Measurements from ENCODE around the gene PITPNC1. TPM values are rescaled to one million over a fixed set of nuclear protein-coding genes. Genes with fewer than 3 reads are reported as not detected.
"Not testable (repeated sequence)": the region's sequence is repeated elsewhere in the genome, so short reads cannot be mapped to it uniquely, and the experiment has no call there.

PITPNC1 gene
- total RNA-seq, 1 donor from 2014 or later, result 13.0 TPM

DNA sequence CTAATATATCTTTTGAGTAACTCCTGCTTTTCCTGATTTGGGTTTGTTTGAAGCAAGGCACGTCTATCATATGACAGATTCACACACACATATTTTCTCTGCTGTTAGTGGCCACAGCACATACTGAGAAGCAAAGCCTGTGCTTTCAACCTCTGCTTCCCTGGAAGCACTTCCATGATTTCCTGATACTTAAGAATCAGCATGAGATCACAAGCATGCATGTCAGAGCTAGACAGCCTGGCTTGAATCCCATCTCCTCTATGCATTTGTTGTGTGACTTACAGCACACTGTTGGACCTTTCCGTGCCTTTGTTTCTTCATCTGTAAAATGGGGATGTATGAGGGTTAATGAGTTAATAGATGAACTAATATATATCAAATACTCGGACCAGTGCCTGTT lies 189.6 kb downstream of the PITPNC1 start:
- DNase-seq (ENCODE audit: extremely low read depth, low read depth, low spot score), result no peak

DNA sequence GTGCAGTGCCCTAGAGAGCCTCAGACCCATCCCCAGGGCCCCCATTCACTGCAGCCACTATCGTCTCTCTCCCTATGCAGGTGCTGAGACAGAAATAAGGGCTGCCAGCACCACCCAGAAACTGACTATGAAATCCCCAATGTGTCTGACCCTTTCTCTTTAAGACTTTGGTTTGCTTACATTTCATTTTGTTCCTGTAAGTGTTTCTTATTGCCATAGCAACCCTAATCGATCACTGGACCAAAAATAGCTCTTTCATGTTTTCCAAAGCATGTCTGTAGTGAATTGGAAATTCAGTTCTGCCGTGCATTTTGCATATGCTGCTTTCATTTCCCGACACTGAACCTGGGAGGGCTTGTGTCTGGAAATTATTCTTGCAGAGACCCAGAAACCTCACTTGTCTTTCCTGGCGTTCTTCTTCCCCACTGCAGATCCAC lies 192.0 kb downstream of the PITPNC1 start:
- DNase-seq (ENCODE audit: extremely low read depth, low read depth, low spot score), result no peak

DNA sequence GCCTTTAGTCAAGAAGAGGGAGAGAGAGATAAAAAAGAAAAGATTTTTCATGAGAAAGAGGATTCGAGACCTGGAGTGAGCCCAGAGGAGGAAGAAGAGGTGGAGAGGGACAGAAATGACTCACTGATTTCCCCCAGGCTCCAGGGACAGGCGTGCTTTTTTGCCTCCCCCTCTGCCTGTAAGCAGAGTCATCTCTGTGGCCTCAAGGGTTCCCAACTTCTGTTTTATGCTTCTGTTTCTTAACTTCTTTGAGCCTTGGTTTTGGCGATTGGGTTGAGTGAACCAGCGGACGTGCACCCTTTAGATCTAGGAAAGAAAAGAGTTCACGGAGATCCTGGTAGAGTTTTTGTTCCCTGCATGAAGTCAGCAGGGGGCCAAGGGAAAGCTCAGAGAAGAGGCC lies 192.8 kb downstream of the PITPNC1 start:
- no peak for DNase-seq (ENCODE audit: extremely low read depth, low read depth, low spot score)

DNA sequence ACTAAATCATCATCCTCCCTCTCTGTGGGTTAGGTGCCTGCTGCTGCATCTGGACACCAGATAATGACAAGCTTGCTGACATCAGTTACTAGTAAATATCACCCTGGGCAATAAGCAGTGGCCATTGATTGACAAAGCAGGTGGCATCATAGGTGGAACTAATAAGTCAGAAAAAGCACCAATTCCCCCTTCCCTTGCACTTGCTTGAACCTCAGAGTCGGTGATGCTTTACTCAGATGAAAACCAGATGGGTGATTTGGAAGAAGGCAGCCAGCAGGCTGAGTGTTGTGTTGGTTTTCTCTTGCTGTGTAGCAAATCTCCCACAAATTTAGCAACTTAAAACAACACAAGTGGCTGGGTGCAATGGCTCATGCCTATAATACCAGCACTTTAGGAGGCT lies 193.7 kb downstream of the PITPNC1 start:
- DNase-seq (ENCODE audit: extremely low read depth, low read depth, low spot score), result no peak

DNA sequence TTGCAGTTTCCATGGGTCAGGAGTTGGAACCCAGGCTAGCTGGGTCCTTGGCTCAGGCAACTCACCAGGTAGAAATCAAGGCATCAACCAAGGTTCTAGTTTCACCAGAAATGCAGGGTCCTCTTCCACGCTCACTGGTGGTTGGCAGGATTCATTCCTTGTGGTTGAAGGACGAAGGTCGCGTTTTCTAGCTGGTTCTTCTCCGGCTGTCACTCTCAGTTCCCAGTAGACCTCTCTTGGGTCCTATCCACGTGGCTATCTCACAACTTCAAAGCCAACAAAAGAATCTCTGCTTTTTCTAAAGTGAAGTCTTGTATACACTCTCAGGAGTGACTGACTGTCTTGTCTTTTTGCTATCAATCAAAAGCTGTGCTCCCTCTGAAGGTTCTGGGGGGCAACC lies 194.4 kb downstream of the PITPNC1 start:
- no peak for DNase-seq (ENCODE audit: extremely low read depth, low read depth, low spot score)

DNA sequence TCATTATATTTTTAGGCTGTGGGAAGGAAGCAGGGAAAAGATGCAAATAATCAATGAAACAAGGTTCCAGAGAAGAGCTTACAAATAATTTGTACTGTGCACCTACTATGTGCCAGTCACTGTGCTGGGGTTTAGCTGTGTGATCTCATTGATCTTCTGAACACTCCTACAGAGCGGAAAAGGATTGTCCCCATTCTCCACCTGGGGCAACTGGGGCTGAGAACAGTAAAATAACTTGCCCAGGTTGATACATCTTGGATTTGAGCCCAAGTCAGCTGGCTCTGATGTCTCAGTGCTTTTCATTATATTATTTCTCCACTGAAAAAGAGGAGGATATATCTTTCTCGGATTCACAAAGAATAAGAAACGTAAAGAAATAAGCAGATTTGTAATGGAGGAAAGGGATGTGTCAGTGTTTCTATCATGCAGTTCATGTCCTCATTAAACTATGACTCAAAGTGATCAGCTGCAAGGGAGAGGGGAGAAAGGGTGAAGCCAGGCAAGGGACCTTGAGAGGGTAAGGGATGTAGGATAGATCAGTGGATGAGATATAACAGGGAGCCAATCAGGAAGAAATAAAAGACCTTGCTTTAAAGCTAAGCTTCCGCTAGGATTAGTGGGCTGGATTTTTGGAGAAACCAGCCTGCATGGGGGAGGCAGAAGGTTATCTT lies 197.0 kb downstream of the PITPNC1 start:
- DNase-seq (ENCODE audit: extremely low read depth, low read depth, low spot score), result no peak

DNA sequence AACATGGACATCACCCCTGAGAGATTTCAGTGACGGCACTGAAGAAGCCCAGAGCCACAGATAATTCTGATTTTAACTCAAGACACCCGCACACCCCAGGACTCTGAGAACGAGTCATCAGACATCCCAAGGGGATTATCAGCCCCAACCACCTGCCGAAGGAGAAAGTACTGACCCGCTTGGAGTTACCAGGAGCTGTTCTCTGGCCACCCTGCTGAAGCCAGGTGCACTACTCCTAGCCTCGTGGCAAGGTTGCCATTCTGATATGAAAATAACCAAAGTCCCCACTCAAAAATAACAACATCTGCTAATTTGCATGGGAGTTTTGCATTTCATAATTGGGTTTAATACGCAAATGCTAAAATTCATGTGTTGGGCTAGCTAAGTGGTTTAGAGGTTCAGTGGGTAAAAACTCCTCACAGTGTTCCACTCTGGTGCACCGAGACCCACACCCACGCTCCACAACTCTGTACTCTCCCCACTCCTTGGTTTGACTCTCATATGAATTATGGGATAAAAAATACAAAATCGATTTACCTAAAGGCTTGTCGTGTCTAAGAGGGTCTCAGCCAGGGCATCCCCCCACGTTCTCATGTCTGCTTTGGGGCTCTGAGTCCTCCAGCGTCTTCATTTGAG lies 197.7 kb downstream of the PITPNC1 start:
- DNase-seq (ENCODE audit: extremely low read depth, low read depth, low spot score), result no peak

DNA sequence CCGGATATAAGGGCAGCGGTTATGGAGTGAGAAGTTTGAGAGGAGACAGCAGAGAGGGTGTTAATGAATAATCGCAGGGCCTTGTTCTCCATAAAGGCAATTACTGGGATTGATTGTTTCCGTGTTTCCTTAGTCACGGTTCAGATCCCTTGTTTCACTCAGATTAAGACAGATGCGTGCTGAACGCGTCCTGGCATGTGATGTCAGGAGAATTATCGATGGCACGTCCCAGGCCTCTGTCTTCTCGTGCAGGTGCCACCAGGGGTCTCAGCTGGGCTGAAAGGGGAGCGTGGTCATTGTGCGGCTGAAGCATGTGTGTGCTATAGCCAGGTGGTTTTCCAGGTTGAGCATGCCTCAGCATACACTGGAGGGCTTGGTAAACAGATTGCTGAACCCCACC lies 198.2 kb downstream of the PITPNC1 start:
- no peak for DNase-seq (ENCODE audit: extremely low read depth, low read depth, low spot score)

DNA sequence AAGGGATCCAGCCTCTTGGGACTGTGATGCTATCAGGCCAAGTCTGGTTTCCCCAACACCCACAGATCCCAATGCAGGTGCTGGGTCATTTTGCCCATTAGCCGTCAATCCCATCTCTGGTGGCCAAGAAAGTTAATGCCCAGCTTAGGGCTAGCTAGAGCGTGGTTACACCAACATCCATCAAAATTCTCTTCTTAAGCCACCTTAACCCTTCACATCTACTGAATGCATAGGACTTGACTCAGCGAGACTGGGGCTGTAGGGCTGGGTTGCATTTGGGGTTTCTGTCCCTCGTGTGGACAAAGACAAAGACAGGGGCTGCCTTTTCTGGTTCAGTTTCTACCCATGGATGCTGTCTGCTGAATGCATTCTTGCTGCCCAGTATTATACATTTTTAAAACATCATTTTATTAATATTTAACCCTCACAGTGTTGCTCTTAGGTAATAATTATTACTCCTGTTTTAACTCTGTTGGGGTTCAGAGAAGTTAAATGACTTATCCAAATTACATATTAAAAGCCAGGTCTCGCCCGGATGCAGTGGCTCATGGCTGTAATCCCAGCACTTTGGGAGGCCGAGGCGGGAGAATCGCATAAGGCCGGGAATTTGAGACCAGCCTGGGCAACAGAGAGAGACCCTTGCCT lies 199.5 kb downstream of the PITPNC1 start:
- no peak for DNase-seq (ENCODE audit: extremely low read depth, low read depth, low spot score)

DNA sequence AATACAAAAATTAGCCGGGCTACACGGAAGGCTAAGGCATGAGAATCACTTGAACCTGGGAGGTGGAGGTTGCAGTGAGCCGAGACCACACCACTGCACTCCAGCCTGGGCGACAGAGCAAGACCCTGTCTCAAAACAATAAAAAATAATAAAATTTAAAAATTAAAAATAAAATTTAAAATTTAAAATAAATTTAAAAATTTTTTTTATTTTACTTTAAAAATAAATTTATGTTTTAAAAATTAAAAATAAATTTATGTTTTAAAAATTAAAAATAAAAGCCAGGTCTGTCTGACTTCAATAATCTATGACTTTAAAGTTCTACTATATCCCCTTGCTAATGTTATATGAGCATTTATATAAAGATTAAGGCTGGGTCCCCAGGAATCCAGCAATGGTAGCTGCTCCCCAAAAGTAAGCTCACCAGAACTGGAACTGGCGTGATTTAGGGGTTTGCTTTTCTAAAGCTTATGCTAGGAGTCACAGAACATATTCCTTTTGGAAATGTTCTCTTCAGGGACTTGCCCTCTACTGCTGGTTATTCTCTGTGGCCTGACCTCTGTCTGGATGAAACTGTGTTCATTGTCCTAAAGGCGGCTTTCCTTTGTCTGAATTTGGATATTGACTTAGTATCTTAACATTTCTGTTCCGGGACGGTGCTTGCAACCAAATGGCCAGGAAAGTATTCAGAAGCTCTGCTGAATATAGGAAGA lies 200.5 kb downstream of the PITPNC1 start:
- no peak for DNase-seq (ENCODE audit: extremely low read depth, low read depth, low spot score)

DNA sequence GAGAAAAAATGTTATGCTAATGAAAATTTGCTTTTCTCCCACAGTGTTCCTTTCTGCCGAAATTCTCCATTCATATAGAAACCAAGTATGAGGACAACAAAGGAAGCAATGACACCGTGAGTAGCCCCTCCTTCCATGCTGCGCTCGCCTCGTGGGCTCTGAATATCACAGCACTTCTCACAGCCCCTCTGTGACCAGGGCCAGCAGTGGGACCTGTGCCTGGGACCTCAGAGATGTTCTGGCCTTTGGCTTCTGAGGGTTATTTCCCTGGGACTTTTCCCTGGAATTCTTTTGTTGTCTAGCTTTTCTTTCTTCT lies 201.0 kb downstream of the PITPNC1 start:
- DNase-seq (ENCODE audit: extremely low read depth, low read depth, low spot score), result no peak

DNA sequence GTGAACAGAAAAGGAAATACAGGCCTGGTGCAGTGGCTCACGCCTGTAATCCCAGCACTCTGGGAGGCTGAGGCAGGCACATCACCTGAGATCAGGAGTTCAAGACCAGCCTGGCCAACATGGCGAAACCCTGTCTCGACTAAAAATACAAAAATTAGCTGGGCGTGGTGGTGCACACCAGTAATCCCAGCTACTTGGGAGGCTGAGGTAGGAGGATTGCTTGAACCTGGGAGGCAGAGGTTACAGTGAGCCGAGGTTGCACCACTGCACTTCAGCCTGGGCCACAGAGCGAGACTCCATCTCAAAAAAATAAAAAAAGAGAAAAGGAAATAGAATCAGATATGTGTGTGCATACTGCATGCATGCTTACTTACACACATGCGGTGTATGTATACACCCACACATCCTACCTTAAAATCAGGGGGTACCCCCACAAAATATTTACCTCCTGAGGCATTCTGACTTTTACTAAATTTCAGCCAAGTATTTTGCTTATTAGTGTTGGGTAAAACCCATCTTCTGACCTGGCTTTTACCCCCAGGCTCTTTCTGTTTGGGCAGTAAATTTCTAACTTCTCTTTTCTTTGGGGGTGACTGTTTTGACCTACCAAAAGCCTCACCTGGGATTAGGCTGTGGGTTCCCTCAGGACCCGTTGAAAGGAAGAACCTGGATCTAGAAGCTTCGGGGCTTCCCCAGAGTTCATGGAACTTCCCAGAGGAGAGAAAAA lies 201.8 kb downstream of the PITPNC1 start:
- not testable (repeated sequence) for DNase-seq (ENCODE audit: extremely low read depth, low read depth, low spot score)

DNA sequence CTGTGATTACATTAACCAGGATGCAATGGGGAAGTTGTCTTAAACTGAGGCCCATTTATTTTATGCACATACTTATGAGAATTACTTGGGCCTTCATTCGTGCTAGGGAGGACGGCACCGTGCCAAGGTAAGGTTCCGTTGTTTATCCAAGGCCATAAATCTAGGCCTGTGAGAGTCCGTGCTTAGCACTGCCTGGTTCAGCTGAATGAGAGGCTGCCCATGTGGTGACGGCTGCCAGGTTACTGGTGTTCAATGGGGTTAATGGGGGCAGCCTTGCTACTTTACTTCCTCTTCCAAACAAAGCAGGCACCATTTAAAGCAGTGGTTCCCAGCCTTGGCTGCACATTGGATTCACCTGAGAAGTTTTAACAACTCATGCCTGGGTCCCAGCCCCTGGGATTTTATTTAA lies 205.6 kb downstream of the PITPNC1 start:
- no peak for DNase-seq (ENCODE audit: extremely low read depth, low read depth, low spot score)

DNA sequence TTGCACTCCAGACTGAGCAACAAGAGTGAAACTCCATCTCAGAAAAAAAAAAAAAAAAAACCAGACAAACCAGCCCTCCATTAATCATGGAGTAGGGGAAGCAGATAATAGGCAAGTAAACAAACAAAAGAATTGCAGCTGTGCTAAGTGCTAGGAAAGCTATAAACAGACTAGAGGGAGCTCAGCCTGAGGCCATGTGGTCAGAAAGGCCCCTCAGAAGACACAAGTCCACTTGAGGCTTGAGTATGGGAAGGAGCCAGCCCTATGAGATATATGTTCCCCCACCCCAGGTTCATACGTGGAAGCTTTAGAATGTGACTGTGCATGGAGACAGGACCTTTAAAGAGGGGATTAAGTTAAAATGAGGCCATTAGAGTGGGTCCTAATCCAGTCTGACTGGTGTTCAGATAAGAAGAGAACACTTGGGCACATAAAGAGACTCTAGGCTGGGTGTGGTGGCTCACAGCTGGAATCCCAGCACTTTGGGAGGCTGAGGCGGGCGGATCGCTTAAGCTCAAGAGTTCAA lies 208.1 kb downstream of the PITPNC1 start:
- DNase-seq (ENCODE audit: extremely low read depth, low read depth, low spot score), result no peak

DNA sequence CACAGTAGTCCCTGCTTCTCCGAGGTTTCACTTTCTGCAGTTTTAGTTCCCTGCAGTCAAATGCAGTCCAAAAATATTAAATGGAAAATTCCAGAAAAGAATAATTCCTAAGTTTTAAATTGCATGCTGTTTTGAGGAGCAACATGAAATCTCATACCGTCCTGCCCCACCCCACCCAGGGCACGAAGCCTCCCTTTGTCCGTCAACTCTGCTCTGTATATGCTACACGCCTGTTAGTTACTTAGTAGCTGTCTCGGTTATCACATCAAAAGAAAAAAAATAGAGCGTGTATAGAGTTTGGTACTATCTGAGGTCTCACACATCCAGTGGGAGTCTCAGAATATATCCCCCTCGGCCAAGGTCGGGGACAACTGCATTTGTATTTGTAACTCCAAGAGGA lies 211.2 kb downstream of the PITPNC1 start:
- no peak for DNase-seq (ENCODE audit: extremely low read depth, low read depth, low spot score)

DNA sequence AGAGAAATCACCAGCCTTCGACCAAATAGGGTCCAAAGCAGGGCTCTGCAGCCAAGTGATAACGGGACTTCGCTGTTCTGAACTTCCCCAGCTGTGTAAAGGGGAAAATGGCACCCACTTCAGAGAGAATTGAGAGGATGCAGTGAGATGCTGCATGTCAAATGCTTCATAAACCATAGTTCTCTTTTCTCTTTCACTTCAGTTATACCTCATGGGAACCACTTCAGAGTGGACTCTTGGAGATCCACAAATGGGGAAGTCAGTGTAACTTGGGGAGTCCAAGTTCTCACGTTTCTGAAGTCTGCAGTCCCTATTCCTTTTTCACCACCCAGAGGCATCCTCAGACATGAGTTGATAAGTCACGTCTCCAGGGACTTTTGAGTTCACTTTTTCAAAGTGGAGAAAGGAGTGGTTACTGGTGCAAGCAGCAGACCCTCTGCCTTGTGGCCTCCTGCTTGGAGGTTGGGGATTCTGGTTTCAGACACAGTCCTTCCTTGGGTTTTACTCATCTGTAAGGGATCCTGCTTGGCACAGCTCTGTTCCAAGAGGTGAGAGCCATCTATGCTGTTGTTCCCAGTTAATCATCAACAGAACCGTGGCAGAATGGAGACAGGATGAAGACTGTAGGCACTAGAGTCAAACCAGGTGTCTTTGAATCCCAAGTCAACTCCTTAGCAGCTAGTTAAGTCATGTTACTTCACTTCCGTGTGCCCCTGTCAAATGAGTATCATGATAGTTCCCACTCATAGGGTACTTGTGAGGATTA lies 217.2 kb downstream of the PITPNC1 start:
- DNase-seq (ENCODE audit: extremely low read depth, low read depth, low spot score), result no peak

DNA sequence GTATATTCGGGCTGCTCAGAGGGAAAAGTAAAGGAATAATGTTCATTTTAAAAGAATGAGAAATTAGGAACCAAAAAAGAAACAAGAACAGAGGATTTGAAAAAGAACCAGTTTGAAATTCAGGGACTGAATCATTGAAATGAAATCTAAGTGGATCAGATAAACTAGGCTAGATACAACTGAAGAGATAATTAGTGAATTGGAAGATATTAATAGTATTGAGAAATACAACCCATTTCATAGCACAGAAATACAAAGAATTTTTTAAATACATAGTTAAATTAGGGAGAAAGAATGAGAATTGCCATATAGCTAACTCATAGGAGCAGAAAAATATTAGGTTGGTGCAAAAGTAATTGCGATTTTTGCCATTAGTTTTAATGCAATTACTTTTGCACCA lies 223.3 kb downstream of the PITPNC1 start:
- DNase-seq (ENCODE audit: extremely low read depth, low read depth, low spot score), result no peak

DNA sequence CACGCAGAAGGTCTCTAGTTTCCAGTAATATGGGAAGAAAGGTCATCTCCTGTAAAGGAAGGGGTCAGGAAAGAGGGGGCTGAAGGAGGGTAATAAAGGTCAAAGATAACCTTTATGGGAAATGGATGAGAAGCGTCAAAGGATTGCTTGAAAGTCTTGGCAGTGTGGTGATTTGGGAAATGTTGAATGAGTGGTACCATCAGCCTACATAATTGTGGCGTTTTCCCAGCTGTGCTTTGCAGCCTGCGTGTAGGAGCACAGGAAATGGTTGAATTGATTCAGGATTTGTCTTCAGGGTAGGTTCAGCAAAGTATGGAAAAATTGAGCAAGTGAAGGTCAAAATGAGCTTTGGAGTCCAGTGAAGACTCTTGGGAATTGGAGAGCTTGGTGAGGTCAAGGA lies 224.8 kb downstream of the PITPNC1 start:
- no peak for DNase-seq (ENCODE audit: extremely low read depth, low read depth, low spot score)

DNA sequence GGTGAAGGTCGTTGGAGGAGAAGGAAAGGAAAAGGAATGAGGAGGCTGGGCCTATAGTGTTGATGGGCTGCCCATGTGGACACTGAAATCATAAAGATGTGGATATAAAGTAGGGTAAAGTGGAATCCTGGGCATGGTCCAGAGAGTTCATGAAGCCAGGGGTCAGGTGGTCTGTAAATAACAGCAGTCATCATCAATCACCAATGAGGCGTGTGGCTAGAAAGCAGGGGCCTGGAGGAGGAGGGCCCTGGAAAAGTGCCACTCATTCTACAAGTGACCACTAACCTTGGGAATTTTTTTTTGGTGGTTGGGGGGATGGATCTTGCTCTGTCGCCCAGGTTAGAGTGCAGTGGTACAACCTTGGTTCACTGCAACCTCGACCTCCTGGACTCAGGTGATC lies 225.4 kb downstream of the PITPNC1 start:
- DNase-seq (ENCODE audit: extremely low read depth, low read depth, low spot score), result no peak

DNA sequence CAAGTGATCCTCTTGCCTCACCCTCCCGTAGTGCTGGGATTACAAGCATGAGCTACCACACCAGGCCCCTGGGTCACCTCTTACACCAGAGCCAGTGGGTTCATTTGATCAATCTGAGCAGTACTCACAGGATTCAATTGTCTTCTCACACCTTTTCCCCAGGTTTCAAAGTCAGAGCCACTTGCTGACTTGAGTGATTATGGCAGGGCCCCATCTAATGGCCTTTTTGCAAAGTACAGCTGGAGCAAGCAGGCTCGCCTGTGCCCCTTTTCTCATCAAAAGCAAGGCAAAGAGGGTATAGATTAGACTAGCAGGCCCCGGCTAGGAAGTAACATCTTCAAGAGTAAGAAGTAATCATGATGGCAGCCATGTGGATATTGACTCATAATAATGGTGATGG lies 225.9 kb downstream of the PITPNC1 start:
- DNase-seq (ENCODE audit: extremely low read depth, low read depth, low spot score), result no peak

Data from glomerular endothelial cell (primary cell).